ENCODE measurements around the gene PLXDC2. TPM values are rescaled to one million over a fixed set of nuclear protein-coding genes. Genes with fewer than 3 reads are reported as not detected.
"Not testable (repeated sequence)": the region's sequence is repeated elsewhere in the genome, so short reads cannot be mapped to it uniquely, and the experiment has no call there.

PLXDC2 gene
- polyA plus RNA-seq, 4 donors = 33.9 to 41.6 (median 34.8) TPM

GRCh38 chr10:20157314-20157713 lies 341.1 kb downstream of the PLXDC2 start:
- DNase-seq (ENCODE audit: low read depth in 4 of 4, low spot score in 3 of 4) = no peak

GRCh38 chr10:20158086-20158485 lies 341.9 kb downstream of the PLXDC2 start:
- DNase-seq (ENCODE audit: low read depth in 4 of 4, low spot score in 3 of 4) = no peak

DNA sequence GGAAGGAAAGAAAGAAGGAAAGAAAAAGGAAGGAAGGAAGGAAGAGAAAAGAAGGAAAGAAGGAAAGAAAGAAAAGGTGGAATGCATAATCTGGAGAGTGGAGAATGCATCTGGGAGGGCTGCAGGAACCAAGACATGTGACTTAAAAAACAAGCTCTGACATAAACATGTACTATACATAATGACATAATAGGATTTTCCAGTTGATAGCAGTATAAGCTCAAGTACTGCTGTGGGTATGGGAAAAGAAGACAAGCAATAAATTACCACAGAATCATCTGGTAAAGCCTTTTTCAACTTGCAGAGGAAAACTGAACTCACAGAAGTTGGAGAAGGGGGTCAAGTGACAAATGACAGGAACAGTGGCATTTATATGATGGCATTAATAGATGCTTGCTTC lies 345.9 kb downstream of the PLXDC2 start:
- no peak for DNase-seq (ENCODE audit: low read depth in 4 of 4, low spot score in 3 of 4)

GRCh38 chr10:20166096-20166675 lies 350.0 kb downstream of the PLXDC2 start:
- DNase-seq (ENCODE audit: low read depth in 4 of 4, low spot score in 3 of 4) = no peak

DNA sequence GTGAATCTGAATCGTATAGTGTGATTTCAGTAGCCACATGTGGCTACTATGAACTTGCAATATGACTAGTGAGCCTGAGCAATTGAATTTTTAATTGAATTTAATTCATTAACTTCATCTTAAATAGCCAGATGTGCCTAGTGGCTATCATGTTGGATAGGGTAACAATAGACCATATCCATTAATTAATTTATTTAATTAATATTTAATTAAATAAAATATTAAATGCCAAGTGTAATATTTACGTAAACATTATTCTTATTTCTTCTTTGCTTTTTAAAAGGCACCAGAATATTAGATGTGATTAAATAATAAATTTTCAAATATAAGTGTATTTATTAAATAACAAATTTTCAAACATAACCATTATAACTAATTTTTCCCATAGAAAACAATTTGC lies 354.4 kb downstream of the PLXDC2 start:
- DNase-seq (ENCODE audit: low read depth in 4 of 4, low spot score in 3 of 4) = no peak

DNA sequence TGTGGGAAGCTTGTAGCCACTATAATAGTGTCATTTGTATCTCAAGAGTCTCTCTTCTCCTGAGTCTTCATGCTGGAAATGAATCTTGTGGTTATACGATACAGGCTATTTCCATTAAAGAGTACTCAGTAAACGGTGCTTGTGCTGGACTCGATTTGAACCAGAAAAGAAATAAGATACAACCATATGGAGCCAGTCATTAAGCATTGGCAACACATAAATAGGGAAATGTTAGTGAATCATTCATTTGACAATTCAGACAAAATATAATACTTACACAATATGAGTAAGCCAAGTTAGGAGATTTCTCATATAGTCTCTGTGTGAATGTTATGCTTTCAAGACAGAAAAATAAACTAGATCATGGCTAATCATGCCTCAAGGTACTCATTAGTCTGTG lies 356.8 kb downstream of the PLXDC2 start:
- no peak for DNase-seq (ENCODE audit: low read depth in 4 of 4, low spot score in 3 of 4)

DNA sequence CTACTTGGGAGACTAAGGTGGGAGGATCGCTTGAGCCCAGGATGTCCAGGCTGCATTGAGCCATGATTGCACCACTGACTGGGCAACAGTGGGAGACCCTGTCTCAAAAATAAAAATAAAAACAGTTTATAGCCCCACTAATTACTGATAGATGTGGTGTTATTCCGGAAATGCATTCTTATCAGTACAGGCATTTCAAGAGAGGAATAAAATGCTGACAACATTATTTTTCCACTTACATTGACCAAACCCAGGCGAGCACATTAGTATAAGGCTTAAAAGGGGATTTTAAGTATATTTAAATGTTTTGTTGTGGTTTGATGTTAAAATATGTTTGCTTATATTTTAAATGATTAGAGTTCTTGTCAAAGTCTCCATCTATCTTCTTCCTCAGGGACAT lies 359.5 kb downstream of the PLXDC2 start:
- no peak for DNase-seq (ENCODE audit: low read depth in 4 of 4, low spot score in 3 of 4)

DNA sequence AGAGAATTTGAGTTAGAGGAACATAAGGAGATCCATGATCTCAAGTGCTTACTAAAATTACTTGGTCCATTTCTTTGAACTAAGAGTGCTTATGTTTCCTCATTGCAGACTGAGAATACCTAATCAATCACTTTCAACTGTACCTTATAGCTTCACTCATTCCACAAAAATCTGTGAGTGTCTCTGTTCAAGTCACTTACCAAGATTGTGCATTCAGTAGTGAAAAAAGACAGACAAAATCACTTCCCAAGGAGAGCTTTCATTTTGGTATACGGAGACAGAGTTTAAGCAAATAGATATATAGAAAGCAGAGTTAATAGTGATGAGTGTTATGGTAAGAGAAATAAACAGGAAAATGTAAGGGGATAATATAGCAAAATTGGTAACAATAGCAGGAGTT lies 364.5 kb downstream of the PLXDC2 start:
- no peak for DNase-seq (ENCODE audit: low read depth in 4 of 4, low spot score in 3 of 4)

GRCh38 chr10:20181434-20181833 lies 365.2 kb downstream of the PLXDC2 start:
- no peak for DNase-seq (ENCODE audit: low read depth in 4 of 4, low spot score in 3 of 4)

GRCh38 chr10:20185116-20185515 lies 368.9 kb downstream of the PLXDC2 start:
- DNase-seq (ENCODE audit: low read depth in 4 of 4, low spot score in 3 of 4) = no peak

DNA sequence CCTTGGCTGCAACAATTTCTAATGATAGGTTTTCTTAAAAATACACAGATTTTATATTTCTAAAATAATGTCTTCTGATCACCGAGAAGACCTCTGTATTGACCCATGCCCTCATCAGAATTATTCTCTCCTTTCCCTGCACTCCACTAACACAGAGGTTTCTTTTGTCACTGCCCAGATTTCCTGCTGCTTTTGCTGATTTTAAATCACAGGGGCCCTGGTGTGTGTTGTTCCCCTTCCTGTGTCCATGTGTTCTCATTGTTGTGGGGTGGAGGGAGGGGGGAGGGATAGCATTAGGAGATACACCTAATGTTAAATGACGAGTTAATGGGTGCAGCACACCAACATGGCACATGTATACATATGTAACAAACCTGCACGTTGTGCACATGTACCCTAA lies 375.2 kb downstream of the PLXDC2 start:
- DNase-seq (ENCODE audit: low read depth in 4 of 4, low spot score in 3 of 4) = not testable (repeated sequence)

DNA sequence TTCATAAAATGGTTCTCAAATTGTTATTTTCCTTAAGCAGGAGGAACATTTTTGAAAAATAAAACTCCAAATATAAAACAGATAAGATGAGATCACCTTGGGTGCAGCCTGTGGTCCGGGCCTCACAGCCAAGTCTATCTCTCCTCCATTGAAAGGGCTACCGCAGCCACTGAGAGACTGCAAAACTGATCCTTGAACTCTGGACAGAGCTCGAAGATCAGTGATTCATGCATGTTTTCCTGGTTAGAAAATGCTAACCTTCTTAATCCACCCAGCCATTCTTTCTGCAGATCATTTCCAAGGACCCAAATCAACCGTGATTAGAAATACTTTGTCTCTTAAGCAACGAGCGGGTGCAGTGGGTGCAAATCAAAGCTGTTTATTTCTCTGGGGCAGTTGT lies 378.8 kb downstream of the PLXDC2 start:
- DNase-seq (ENCODE audit: low read depth in 4 of 4, low spot score in 3 of 4) = no peak

DNA sequence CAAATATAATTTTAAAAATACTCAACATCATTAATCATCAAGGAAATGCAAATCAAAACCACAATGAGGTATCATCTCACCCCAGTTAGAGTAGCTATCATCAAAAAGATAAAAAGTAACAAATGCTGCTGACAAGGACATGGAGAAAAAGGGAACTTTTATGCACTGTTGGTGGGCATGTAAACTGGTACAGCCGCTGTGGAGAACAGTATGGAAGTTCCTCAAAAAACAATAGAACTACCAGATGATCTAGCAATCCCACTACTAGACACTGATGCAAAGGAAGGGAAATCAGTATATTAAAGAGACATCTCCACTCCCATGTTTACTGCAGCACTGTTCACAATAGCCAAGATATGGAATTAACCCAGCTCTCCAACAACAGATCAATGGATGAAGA lies 384.5 kb downstream of the PLXDC2 start:
- no peak for DNase-seq (ENCODE audit: low read depth in 4 of 4, low spot score in 3 of 4)

DNA sequence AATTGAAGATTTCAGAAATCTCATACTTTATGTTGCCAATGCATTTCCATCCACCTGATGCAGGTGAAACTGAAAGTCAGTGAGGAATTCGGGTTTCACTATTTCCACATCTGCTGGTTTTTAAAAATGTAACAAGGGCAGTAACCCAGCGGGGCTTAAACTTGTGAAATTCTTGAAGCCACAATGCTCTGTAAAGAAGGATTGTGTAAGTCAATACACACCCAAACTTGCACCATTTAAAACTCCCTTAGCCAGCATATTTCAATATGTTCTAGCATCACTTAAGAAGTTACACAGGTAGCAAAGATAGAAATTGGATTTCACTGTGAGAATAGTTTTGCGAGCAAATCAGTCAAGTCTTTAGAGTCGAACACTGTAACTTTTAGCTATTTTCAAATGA lies 386.1 kb downstream of the PLXDC2 start:
- DNase-seq (ENCODE audit: low read depth in 4 of 4, low spot score in 3 of 4) = no peak

DNA sequence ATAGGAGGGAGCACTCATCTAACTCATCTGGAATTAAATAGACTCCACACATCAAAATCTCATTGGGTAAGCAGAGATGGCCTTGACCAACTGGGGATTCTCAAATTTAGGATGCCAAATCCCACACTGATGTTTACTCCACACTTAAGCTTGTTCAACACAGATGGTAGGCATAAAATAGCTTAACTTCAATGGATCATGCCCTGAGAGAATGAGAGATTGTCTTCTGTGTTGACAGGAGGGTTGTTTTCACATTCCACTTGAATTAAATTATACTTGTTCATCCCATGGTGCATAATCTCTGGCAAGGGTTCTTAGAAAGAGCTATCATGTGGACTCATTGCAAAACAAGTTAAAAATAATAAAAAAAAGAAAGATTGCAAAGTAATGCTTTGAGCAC lies 391.4 kb downstream of the PLXDC2 start:
- DNase-seq (ENCODE audit: low read depth in 4 of 4, low spot score in 3 of 4) = no peak

GRCh38 chr10:20209098-20209497 lies 392.9 kb downstream of the PLXDC2 start:
- DNase-seq (ENCODE audit: low read depth in 4 of 4, low spot score in 3 of 4) = not testable (repeated sequence)

DNA sequence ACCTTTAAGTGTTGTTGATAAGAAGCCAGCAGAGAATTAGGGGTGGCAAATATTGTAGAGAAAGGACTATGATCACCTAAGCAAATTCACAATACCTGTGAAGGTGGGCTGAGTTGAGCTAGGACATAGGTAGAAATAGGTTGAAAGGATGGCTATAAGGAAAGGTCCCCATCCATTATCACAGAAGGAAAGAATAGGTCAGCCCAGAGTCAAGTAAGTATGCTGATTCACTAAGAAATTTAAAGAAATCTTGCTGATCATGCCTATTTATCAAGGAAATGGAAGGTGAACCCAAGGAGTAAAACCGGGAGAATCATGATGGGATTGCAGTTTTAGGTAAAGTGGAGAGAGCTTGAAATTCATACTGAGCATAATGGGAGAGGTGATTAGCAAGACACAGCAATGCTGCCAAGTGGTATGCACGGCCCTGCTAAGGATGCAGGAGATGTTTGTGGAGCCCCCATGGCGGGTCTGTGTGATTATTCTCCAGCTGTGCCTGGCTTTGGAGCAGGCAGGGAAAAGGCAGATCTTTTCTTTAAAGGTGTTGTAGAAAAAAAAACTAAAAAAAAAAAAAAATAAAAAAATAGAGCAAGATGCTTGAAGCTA lies 399.4 kb downstream of the PLXDC2 start:
- no peak for DNase-seq (ENCODE audit: low read depth in 4 of 4, low spot score in 3 of 4)

DNA sequence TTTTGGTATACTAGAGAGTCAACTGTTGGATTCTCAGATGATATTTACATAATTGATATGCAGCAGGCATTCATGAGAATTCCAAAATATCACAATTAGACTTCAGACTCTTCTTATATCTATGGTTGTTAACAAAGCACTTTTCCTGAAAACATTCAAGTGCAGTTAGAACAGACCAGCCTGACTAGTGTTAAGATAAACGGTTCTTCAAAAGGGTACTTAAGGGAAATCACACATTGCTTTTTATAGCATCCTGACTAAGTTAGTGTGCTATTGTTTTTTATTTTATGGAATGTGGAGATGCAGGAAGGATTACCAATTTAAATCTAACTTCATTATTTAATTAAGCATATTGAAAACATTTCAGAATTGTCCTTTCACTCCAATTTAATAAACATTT lies 405.1 kb downstream of the PLXDC2 start:
- no peak for DNase-seq (ENCODE audit: low read depth in 4 of 4, low spot score in 3 of 4)

- no peak for DNase-seq (ENCODE audit: low read depth in 4 of 4, low spot score in 3 of 4)
Measured at GRCh38 chr10:20228729-20229128, 412.5 kb downstream of the PLXDC2 start.

- no peak for DNase-seq (ENCODE audit: low read depth in 4 of 4, low spot score in 3 of 4)
Measured at GRCh38 chr10:20232079-20232705, 416.0 kb downstream of the PLXDC2 start.

- DNase-seq (ENCODE audit: low read depth in 4 of 4, low spot score in 3 of 4) = no peak
Measured at GRCh38 chr10:20233423-20233822, 417.2 kb downstream of the PLXDC2 start.

DNA sequence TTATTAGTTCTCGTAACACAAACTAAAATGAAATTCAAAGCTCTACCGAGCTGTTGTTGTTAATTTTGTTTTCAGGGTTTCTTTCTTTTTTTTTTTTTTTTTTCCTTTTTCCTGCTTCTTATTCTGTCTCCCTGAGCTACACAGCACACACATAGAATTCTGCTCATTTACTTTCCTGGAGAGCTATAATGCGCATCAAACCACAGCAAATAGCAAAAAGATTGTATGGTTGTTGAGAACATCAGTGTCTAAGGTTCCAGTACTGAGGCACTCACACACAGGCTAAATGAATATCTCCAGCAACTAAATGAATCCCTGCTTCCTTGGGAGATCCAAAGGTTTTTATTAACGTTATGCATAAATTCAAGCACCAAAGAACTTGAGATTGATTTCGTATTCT lies 418.3 kb downstream of the PLXDC2 start:
- no peak for DNase-seq (ENCODE audit: low read depth in 4 of 4, low spot score in 3 of 4)

Data from right renal pelvis (tissue), 4 donors.